Measurements from ENCODE around the gene AR. TPM values are rescaled to one million over a fixed set of nuclear protein-coding genes. Genes with fewer than 3 reads are reported as not detected.
"Not testable (repeated sequence)": the region's sequence is repeated elsewhere in the genome, so short reads cannot be mapped to it uniquely, and the experiment has no call there.

Gene AR
- total RNA-seq, 1 donor: 4.8 TPM

DNA sequence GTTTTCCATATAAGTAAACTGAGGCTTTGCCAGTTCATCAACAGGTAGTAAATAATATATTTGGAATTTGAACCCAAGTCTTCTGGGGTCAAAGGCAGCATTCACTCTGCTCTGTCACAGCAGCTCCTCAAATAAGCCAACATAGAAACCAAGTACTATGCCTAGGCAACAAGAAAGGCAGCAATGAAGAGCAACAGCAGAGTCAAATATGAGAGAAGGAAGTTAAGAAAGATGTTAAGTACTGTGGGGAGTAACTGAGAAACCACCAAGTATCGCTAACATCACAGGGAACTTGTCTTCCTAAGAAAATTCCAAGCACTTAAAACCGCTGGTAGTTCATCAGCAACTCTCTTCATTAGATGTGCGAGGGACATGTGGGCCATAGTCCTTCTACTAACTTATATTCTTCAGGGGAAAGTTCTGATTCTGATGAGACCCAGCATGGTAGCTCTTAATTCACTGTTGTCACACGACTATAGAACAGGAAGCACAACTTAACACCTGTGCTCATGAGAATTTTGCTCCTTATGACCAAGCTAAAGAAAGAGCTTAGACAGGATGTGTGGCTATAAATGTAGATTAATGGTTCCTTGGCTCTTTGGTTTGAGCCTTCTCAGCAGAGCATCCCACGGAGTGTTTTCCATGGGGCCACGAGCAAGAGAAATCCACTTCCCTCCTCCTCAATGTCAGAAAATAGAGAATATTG is 107.8 kb downstream of the AR start:
- TF ChIP-seq, protein P1, sequence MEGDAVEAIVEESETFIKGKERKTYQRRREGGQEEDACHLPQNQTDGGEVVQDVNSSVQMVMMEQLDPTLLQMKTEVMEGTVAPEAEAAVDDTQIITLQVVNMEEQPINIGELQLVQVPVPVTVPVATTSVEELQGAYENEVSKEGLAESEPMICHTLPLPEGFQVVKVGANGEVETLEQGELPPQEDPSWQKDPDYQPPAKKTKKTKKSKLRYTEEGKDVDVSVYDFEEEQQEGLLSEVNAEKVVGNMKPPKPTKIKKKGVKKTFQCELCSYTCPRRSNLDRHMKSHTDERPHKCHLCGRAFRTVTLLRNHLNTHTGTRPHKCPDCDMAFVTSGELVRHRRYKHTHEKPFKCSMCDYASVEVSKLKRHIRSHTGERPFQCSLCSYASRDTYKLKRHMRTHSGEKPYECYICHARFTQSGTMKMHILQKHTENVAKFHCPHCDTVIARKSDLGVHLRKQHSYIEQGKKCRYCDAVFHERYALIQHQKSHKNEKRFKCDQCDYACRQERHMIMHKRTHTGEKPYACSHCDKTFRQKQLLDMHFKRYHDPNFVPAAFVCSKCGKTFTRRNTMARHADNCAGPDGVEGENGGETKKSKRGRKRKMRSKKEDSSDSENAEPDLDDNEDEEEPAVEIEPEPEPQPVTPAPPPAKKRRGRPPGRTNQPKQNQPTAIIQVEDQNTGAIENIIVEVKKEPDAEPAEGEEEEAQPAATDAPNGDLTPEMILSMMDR (IDR thresholded peaks at IDR 0.05; ENCODE audit: insufficient read depth, low read length): no peak
- DNase-seq (ENCODE audit: low read depth): no peak
- H3K4me3 ChIP-seq (ENCODE audit: low read depth, low read length): no peak overlapping the region

DNA sequence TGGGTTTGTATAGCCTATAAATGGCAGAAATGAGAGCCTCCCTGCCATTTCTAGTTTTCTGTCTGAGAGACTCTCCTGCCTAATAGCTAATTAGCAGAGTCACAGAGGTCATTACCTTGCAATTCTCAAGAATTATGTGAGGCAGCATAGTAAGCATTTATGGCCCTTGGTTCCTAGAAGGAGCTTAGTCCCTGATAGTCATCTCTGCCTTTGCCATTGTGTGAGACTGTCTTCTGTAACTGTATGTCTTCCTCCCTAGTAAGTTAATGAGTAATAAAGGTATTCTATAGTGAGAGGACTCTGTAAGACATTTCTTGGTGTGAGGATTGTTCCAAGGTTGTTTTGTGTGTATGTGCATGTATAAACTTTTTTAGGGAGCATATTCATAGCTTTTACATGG is 108.7 kb downstream of the AR start:
- H3K4me3 ChIP-seq (ENCODE audit: low read depth, low read length): no peak overlapping the region
- TF ChIP-seq, protein P1 (IDR thresholded peaks at IDR 0.05; ENCODE audit: insufficient read depth, low read length): no peak
- DNase-seq (ENCODE audit: low read depth): no peak

DNA sequence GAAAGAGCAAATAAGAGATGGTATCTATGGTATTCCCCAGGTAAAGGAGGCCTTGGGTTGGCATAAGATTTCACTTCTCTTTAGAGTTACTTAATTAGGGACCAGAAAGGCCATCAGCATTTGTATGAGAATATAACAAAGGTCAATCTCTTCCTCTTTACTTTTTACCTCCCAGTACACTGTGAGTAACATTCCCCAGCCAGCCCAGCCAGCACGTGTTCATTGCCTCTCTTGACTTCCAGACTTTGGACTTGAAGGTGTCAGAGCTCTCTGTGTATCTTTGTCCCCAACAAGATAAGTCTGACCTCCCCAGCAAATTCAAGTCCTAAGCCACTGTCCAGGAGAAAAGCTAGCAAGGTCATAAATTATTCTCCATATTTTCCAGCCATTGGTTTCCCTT is 110.5 kb downstream of the AR start:
- no peak overlapping the region for H3K4me3 ChIP-seq (ENCODE audit: low read depth, low read length)
- DNase-seq (ENCODE audit: low read depth): no peak
- TF ChIP-seq, protein P1 (IDR thresholded peaks at IDR 0.05; ENCODE audit: insufficient read depth, low read length): no peak

DNA sequence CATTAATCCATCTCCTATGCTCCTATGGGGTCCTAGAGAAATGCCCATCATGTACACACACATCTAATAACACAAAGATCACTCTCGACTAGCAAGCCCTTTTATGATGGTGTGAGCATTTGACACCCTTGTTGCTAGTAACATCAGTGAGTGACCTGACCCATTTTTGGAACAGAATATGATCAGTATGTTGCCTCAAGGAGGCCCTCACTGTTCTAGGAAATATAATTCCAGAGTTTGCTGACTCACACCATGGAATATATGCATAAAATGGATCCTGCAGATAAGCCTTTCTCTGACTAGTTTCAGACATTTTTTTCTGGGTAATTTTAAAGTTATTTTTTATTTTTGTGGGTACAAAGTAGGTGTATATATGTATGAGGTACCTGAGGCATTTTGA is 121.8 kb downstream of the AR start:
- TF ChIP-seq, protein P1 (IDR thresholded peaks at IDR 0.05; ENCODE audit: insufficient read depth, low read length): no peak
- no peak for DNase-seq (ENCODE audit: low read depth)
- H3K4me3 ChIP-seq (ENCODE audit: low read depth, low read length): no peak overlapping the region

DNA sequence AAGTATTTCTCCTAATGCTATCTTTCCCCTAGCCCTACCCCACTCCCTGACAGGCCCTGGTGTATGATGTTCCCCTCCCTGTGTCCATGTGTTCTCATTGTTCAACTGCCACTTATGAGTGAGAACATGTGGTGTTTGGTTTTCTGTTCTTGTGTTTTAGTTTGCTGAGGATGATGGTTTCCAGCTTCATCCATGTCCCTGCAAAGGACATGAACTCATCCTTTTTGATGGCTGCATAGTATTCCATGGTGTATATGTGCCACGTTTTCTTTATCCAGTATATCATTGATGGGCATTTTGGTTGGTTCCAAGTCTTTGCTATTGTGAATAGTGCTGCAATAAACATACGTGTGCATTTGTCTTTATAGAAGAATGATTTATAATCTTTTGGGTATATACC is 126.9 kb downstream of the AR start:
- H3K4me3 ChIP-seq (ENCODE audit: low read depth, low read length); DNase-seq (ENCODE audit: low read depth): not testable (repeated sequence)

DNA sequence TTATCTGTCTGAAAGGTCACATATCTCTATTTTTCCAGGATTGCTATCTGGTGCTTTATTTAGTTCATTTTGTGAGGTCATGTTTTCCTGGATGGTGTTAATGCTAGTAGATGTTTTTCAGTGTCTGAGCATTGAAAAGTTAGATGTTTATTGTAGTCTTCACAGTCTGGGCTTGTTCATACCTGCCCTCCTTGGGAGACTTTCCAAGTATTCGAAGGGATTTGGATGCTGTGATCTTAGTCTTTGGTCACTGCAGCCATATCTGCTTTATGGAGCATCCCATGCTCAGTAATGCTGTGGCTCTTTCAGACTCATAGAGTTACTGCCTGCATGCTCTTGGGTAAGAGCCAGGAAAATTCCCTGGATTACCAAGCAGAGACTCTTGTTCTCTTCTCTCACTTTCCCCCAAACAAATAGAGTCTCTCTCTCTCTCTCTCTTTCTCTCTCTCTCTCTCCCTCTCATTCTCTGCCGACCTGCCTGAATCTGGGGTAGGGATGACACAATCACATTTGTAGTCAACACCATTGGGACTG is 130.0 kb downstream of the AR start:
- TF ChIP-seq, protein P1 (IDR thresholded peaks at IDR 0.05; ENCODE audit: insufficient read depth, low read length): no peak
- DNase-seq (ENCODE audit: low read depth): peak; percentile 43
- no peak overlapping the region for H3K4me3 ChIP-seq (ENCODE audit: low read depth, low read length)

DNA sequence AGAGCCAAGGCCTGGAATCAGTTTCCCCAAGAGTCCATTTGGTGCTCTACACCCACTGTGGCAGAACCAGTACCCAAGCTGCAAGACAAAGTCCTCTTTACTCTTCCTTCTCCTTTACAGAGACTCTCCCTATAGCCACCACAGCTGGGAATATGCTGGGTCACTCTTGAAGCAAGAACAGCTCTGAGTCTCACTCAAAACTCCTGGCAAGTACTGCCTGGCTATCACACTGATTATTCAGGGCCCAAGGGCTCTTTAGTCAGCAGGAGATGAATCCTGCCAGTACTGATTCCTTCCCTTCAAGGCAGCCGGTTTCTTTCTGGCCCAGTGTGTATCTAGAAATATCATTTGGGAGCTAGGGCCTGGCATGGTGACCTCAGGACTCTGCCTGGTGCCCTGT is 130.9 kb downstream of the AR start:
- DNase-seq (ENCODE audit: low read depth): peak; percentile 9
- no peak overlapping the region for H3K4me3 ChIP-seq (ENCODE audit: low read depth, low read length)
- TF ChIP-seq, protein P1 (IDR thresholded peaks at IDR 0.05; ENCODE audit: insufficient read depth, low read length): no peak

All from fibroblast of the aortic adventitia (primary cell).